ENCODE measurements around the gene PAGE3. TPM values are rescaled to one million over a fixed set of nuclear protein-coding genes. Genes with fewer than 3 reads are reported as not detected.

The PAGE3 gene, protein sequence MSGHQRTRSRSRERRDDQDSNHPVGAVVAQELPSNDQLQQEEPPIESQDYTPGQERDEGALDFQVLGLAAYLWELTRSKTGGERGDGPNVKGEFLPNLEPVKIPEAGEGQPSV
- not detected in 2 replicates for total RNA-seq

DNA sequence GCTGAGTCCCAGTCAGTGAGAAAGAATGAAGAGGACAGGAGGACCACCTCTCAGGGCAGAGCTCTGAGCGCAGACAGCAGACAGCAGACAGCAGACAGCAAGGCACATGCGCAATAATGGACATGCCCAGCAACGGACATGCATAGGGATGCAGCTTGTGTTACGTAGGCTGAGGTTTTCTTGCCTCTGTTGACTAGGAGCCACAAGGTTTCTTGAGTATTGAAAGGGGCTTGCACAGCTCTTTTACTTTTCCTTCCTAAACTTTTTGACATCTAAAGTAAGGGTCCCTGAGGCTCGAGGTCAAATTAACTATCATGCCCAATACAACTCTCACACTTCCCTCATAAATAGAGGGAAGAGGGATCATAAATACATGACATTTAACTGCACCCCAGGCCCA is at the start of gene PAGE3:
Gene PAGE3, minus strand, starts transcription at position 101 of the 400 bp plus-strand sequence. CDS start 1,013 bp downstream, outside the sequence.

DNA sequence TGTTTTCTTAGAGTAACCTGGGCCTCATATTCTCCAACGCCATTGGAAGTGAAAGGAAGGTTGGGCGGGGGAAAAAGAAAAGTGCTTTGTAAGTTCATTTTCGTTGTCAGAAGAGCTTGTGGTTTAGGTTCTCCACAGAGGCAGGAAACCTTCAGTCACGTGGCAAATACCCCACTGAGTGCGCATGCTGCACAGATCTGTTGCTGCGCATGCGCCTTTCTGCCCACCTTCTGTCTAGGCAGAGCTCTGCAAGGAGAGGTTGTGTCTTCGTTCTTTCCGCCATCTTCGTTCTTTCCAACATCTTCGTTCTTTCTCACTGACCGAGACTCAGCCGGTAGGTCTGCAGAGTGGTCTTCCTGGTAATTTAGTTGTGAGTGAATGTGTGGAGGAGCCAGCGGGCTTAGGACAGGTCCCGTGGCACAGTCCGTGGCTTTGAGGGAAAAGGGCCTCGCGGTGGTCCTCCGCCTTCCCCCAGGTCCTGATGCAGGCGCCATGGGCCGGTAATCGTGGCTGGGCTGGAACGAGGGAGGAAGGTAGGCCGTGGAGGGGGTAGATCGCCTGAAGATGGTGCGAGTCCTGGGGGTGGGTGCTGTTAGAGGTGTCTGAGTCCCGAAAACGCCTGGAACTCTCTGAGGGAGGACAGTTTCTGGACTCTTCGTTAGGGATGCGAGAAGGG is 44.5 kb downstream of the PAGE3 start, which contains the start of gene PAGE5:
Gene PAGE5, plus strand, starts transcription at position 228 of the 676 bp plus-strand sequence. CDS start 1,037 bp downstream, outside the sequence.

Other genes starting within 250 kb of the PAGE3 start
- not detected in 2 replicates for gene ALAS2, start 233.9 kb downstream of the PAGE3 start, total RNA-seq
- not detected in 2 replicates for gene PAGE2B, start 189.9 kb downstream of the PAGE3 start, total RNA-seq
- not detected in 2 replicates for gene PAGE2, start 175.9 kb downstream of the PAGE3 start, total RNA-seq
- not detected in 2 replicates for gene PAGE5, start 44.6 kb downstream of the PAGE3 start, total RNA-seq
- 37.1 and 61.3 TPM in 2 replicates for gene MAGEH1, start 187.2 kb upstream of the PAGE3 start, total RNA-seq
- gene USP51, start 224.9 kb upstream of the PAGE3 start, total RNA-seq = 0.65 and 1.1 TPM in 2 replicates

Data from epithelial cell of alveolus of lung (primary cell).